Mesenteric fat pad (tissue), 1 donor: ENCODE data around the gene NAP1L4. TPM values are rescaled to one million over a fixed set of nuclear protein-coding genes. Genes with fewer than 3 reads are reported as not detected.
"Not testable (repeated sequence)": the region's sequence is repeated elsewhere in the genome, so short reads cannot be mapped to it uniquely, and the experiment has no call there.

Experiments
- DNase-seq: peaks from one replicate; pipeline ENCODE4 v3.0.0-alpha.2; 2020; ENCODE audit warnings: low spot score
- total RNA-seq: library from RNA; stranded (reverse); fragmentation: NEBNext Ultra II Directional; extraction: Animal tissue kit (Norgen Biotek cat#: 25700); gene quantifications from one replicate; pipeline ENCODE4 v1.2.1, GENCODE V29; 2021
- donor health status: DM: yes; HTN: yes; CAD: no.

NAP1L4 gene
- total RNA-seq, 1 donor from 2014 or later: 96.1 TPM

DNA sequence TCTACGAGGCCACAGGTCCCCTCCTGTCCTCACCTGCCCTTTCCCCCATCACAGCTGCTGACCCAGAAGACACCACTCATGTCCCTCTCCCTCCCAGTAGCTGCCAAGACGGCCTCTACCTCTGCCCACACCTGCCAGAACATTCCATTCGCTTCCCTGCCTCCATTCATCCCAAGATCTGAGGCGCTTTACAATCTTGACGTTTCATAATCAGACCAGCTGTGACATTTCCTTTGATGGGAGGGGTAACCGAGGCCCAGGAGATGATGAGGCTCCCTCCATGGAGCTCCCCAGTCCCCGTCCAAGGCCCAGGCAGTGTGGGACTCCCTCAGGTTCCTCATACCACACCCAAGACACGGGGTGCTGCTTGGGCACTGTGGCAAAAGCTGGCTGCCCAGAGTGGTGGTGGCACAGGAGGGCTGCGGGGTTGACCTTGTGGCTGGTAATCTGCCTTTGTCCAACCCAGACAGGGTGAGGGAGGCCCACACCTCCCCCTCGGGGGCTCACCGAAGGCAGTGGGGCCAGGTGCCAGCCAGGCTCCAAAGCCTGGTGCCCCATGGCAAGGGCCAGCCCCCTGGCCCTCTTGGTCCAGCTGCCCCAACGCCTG is 80.2 kb downstream of the NAP1L4 start:
- no peak for DNase-seq

- no peak for DNase-seq
These were observed 80.9 kb downstream of the NAP1L4 start for GRCh38 chr11:2911088-2911784.

DNA sequence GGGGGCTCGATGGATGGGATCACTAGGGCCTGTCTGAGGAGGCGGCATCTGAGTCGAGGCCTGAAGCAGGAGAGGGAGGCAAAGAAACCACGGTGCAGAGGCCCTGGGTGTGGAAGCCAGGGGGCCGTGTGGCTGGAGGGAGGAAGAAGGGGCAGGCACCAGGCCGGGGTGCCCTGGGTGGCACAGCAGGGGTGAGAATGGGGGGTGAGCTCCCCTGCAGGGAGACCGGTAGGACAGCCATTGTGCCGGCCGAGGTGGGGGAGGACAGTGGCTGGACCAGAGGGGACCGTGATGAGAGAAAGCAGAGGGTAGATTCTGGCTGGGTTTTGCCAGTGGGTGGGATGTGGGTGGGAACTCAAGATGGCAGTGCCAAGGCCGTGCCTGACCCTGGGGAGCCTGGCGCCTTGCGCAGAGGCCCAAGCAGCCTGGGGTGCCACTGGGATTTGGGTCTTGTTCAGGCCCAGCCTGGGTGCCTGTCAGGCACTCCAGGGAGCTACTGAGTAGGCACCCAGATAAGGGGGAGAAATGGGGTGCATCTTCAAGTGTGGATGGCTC is 81.7 kb downstream of the NAP1L4 start:
- DNase-seq: no peak

GRCh38 chr11:2909133-2909902 is 82.8 kb downstream of the NAP1L4 start:
- no peak for DNase-seq

DNA sequence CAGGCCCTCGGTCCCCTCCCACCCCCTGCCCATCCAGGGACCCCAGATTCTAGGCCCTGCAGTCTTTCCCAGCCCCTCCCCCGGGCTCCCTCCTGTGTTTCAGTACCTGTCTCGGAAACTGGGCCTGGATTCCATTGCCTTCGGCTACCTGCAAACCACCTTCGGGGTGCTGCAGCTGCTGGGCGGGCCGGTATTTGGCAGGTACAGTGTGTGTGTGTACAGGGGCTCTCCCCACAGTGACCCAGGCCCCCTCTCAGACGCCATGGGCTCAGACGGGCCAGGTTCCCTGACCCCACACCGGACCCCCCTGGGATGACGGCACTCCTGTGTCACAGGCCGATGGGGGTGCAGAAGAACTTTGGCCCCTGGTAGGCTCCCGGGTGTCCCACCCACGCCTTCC is 84.0 kb downstream of the NAP1L4 start:
- no peak for DNase-seq

DNA sequence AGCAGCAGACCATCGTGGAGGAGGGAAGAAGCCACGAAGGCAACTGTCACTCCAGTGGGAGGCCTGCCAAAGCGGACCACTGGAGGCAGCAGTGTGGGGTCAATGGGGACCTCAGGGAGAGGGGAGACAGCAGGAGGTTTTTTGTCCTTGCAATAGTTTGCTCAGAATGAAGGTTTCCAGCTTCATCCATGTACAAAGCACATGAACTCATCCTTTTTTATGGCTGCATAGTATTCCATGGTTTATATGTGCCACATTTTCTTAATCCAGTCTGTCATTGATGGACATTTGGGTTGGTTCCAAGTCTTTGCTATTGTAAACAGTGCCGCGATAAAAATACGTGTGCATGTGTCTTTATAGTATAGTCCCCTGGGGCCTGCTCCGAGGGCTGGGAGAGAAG is 86.8 kb downstream of the NAP1L4 start:
- not testable (repeated sequence) for DNase-seq

DNA sequence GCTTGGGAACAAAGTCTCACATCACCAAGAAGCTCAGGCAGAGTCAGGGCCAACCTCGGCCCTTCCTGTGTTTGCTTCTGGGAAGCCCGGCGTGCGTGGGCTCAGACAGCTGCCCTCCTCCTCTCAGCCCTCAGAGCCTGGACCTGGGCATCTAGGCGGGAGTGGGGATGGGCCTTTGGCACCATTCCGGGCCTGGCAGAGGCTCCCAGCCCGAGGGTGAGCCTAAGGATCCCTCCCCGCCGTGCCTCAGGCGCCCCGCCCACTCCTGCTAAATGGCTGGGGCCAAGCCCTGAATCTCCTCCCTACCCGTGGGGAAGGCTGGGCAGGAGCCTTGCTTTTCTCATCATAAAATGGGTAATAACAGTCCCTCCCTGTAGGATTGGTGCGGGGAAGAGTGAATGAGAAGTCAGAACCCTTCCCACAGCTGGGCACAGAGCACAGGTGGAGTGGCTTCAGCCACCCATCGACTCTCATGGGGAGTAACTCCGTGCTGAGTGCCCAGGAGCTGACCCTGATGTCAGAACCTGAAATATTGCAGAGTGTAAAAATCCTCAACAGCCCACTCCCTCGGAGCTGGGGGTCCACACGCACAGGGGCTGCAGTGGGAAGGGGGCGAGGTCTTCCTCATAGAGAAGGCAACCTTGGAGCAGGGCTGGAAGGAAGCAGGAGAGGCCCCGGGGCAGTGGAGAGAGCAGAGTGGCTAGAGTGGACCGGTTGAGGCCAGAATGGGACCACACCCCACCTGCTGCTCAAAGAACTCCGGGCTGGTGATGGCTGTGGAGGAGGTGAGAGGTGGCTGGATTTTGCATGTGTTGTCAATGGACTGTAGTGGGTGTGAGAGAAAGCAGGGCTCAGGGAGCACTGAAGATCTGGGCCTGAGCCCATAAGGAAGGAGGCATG is 87.7 kb downstream of the NAP1L4 start:
- DNase-seq: no peak

DNA sequence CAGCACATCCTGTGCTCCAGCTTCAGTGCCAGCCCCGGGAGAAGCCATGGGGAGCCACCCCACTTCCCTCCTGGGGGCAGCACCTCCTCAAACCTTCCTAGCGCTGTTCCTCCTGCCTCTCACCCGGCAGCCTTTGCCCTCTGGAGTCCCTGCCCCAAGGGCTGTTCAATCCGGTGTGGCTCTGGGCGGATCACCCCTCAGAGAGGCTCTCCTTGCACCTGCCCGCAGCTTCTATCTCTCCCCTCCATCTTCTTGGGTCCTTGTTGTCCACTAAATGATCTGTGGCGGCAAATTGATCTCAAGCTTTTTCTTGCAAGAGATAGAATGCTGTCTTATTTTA is 88.5 kb downstream of the NAP1L4 start:
- DNase-seq: no peak

DNA sequence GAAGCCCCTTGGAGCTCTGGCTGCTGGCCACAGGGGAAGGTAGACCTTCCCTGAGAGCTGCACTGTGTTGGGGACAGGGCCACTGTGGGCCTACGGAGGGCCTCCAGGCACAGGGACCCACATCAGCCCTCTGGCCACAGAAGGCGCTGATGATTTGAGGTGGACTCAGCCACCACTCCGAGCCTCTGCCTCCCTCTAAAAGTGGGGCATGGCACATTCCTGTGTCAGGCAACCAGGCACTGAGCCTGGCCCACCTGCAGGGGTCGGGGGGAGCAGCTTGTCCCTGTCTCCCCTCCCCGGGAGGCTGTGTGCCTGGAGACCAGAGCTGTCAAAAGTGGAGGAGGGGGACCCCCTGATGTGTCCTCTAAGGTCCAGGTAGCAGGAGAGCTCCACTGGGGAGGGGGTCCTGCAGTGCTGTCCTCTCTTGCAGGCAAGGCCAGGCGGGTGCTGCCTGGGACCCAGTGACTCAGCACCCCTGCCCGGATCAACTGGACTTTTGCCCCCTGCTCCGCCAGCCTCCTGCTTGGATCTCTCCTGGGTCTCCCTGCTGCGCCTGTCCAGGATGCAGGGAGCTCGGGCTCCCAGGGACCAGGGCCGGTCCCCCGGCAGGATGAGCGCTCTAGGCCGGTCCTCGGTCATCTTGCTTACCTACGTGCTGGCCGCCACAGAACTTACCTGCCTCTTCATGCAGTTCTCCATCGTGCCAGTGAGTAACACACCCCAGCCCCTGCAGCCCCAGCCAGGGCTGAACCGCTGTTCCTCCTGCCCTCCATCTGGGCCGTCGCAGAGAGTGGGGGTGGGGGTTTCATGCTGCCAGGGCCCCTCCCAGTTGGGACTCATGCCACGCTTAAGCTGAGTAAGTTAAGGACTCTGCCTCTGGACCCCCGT is 89.1 kb downstream of the NAP1L4 start:
- DNase-seq: no peak

DNA sequence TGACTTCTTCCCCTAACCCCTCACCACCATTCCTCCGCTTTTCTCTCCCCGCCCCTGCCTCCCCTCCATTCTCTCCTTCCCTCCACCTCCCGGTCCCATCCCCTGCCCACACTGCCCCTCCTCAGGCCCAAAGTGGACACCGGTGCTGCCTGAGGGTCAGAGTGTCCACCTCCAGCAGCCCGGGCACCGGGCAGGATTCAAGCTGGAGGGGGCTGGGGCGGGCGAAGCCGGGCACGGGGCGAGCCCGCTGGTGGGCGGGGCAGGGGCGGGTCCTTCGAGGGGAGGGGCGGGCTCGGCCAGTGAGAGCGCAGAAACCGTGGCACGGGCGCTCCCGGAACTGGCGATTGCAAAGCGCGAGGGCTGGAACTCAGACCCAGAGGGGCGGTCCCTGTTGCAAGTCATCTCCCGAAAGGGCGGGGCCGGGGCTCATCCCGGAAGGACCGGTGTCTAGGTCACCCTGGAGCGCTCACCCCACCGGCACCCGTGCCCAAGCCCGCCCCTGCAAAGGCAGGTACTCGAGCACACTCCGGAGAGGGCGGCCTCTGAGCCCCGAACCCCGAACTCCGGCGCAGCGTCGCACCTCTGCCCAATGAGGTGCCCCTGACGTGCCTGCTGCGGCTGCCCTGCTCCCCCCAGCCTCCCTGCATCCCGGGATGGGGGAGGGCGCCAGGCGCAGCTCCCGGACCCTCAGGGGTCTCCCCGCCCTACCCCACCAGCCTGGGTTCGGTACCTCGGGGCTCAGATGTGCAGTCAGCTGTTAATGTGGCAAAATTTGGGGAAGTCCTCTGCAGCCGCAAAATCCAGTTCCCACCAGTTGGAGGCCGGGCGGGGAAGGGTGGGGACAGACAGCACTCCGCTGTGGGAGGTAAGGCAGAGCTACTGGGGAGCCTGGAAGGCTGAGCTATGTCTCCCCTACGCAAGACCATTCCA is 90.0 kb downstream of the NAP1L4 start:
- peak; percentile 99 for DNase-seq

DNA sequence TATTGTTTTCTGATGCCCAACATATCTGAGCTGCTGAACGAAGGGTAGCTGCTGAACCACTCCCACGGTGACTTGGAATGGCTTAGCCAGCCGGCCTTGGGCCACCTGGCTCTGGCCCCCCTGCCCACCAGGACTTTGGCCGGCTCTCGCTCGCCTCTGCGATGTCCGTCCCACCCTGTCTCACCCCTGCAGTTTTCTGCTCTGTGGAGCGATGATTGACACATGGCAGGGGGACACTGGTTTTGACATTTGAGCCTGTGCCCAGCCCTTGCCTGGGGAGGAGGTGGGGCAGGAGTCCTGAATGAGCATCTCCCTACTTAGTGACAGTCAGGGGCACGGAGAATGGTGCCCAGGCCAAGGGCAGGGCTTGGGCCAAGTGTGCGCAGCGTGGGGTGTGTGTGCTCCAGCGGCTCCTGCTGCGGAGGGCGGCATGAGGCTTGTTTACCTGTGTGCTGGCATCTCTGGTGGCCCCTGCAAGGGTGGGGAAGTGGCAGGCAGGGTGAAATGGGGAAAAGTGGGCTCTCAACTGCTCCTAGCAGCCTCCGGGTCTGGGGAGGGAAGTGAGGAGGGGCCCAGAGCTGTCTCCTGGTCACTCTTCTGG is 90.8 kb downstream of the NAP1L4 start:
- no peak for DNase-seq

GRCh38 chr11:2899080-2899783 is 92.9 kb downstream of the NAP1L4 start:
- DNase-seq: no peak

DNA sequence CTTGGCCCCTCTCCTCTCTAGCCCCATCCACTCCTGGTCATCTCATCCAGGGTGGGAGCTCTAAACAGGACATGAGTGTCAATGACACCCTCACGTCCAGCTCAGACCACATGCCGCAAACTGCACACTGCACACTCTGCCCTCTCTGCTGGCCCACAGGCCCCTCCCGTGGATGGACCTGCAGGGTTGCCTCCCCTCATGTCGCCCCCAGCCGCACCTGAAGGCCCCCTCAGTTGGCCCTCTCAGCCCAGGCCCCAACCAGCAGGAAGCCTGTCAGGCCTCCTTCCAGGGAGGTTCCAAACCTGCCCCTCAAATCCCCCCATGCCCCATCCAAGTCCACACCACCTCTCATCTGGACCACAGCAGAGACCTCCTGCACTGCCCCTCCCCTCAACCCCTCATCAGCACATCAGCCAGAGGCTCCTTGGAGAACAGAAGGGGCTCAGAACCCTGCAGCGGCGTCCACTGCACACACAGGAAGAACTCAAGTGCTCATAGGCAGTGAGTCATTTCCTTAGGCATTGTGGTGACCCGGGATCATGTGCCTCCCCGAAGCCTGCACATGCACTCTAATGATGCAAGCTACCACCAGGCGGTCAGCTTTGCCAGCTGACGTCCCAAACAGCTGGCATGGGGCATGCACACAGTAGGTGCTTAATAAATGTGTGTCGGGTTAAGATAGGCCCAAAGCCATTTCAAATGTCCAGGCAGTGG is 93.6 kb downstream of the NAP1L4 start:
- no peak for DNase-seq

- no peak for DNase-seq
These were observed 95.1 kb downstream of the NAP1L4 start for GRCh38 chr11:2897048-2897447.

DNA sequence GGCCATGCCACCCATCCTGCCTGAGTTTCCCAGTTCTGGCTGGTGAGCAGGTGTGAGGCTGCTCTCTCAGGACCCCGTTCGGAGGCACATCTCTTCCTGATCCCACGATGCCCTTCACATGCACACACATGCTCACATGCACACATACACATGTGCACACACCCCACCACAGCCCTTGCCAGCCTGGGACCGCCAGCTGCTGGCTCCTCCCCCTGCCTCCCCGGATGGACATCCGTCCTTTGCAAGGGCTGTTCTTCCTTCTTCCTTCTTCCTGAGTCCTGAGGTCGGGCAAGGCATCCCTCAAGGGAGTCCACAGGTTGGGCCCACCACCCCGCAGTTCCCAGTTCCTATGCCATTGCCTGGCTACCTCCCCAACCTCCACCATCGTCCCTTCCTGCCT is 96.1 kb downstream of the NAP1L4 start:
- DNase-seq: no peak
